H1 (cell line): ENCODE results near the gene PCSK4. TPM values are rescaled to one million over a fixed set of nuclear protein-coding genes. Genes with fewer than 3 reads are reported as not detected.

ENCODE experiments used
- CTCF ChIA-PET: fragments of 300-600 bp; sonication (Branson Sonifier 250); formaldehyde crosslinking; loops from one replicate; lab custom pipeline; 2021; ENCODE audit not compliant: partially characterized antibody; lab: Charles Lee
- POLR2A ChIA-PET: fragments of 300-600 bp; sonication (Branson Sonifier 250); formaldehyde crosslinking; loops from one replicate; lab custom pipeline; 2021; ENCODE audit warnings: inconsistent platforms; ENCODE audit not compliant: partially characterized antibody; lab: Charles Lee
- DNase-seq, 2 experiments: peaks; one replicate each; pipeline versions ENCODE4 v3.0.0 to v3.0.0-alpha.2; 2010 to 2022; ENCODE audit warnings: low spot score in 2 of 2, low read depth in 1 of 2, mixed read lengths in 1 of 2
- FAIRE-seq: peaks from 2 replicates; lab custom pipeline; 2011; peaks lifted over from hg19 to GRCh38; lab: Jason Lieb, UNC
- H2AFZ ChIP-seq: 2 replicates; pipeline ENCODE4 v1.8.1; 2012; ENCODE audit warnings: low read length, inconsistent platforms
- H2AK5ac ChIP-seq: 2 replicates; pipeline ENCODE4 v1.6.1; 2013; ENCODE audit warnings: low read depth, low read length
- H2BK120ac ChIP-seq: replicated peaks from 2 replicates; pipeline ENCODE3; 2013; ENCODE audit warnings: low read depth, low read length, inconsistent platforms
- H2BK12ac ChIP-seq: 2 replicates; pipeline ENCODE4 v1.6.1; 2013; ENCODE audit warnings: low read depth, low read length
- H2BK15ac ChIP-seq: 2 replicates; pipeline ENCODE4 v1.6.1; 2013; ENCODE audit warnings: low read length
- H2BK20ac ChIP-seq: 2 replicates; pipeline ENCODE4 v1.6.1; 2013; ENCODE audit warnings: low read length
- H2BK5ac ChIP-seq: 2 replicates; pipeline ENCODE4 v1.6.1; 2013; ENCODE audit warnings: low read depth, low read length
- H3K14ac ChIP-seq: 2 replicates; pipeline ENCODE4 v1.6.1; 2013; ENCODE audit warnings: inconsistent platforms; ENCODE audit not compliant: insufficient read length
- H3K18ac ChIP-seq: 2 replicates; pipeline ENCODE4 v1.6.1; 2013; ENCODE audit warnings: low read length; ENCODE audit errors: extremely low read depth
- H3K23ac ChIP-seq: 2 replicates; pipeline ENCODE4 v1.6.1; 2013; ENCODE audit warnings: inconsistent platforms; ENCODE audit not compliant: insufficient read length
- H3K23me2 ChIP-seq: 2 replicates; pipeline ENCODE4 v1.6.1; 2013; ENCODE audit warnings: low read depth, low read length
- H3K27ac ChIP-seq: 2 replicates; pipeline ENCODE4 v1.6.1; 2011; ENCODE audit warnings: low read depth, low read length, inconsistent platforms
- H3K27me3 ChIP-seq, 4 experiments: replicated peaks in 1 of 4; 1 replicate in 1 of 4; 2 replicates in 3 of 4; pipeline versions ENCODE4 v1.6.1 to v1.8.1; 2011 to 2013; ENCODE audit warnings: low read length in 3 of 4, mild to moderate bottlenecking in 3 of 4, inconsistent platforms in 2 of 4, mixed read lengths in 2 of 4, moderate library complexity in 1 of 4; ENCODE audit not compliant: control insufficient read depth in 3 of 4, insufficient read depth in 3 of 4; ENCODE audit errors: extremely low read depth in 1 of 4
- H3K36me3 ChIP-seq, 4 experiments: 2 replicates each; pipeline versions ENCODE4 v1.6.1 to v1.8.1; 2011 to 2013; ENCODE audit warnings: mild to moderate bottlenecking in 4 of 4, low read length in 3 of 4, moderate library complexity in 2 of 4, control low read depth in 1 of 4, inconsistent platforms in 1 of 4; ENCODE audit not compliant: insufficient read depth in 4 of 4, control insufficient read depth in 2 of 4
- H3K4ac ChIP-seq: replicated peaks from 2 replicates; pipeline ENCODE3; 2013; ENCODE audit warnings: low read length, low read depth, mixed read lengths, inconsistent platforms; ENCODE audit not compliant: insufficient read length
- H3K4me1 ChIP-seq, 4 experiments: replicated peaks in 1 of 4; 1 replicate in 1 of 4; 2 replicates in 3 of 4; pipeline versions ENCODE4 v1.6.1 to v1.8.1; 2011 to 2013; ENCODE audit warnings: low read length in 3 of 4, inconsistent platforms in 2 of 4, mixed read lengths in 1 of 4; ENCODE audit not compliant: insufficient read depth in 4 of 4, control insufficient read depth in 3 of 4
- H3K4me2 ChIP-seq, 2 experiments: 2 replicates each; pipeline versions ENCODE4 v1.6.1 to v1.8.1; 2011 to 2013; ENCODE audit warnings: low read depth in 2 of 2, low read length in 2 of 2, control low read depth in 1 of 2, inconsistent platforms in 1 of 2, mild to moderate bottlenecking in 1 of 2; ENCODE audit not compliant: insufficient read depth in 1 of 2
- H3K4me3 ChIP-seq, 4 experiments: fragments of 200-600, 300-600 bp in 1 of 4; sonication (generic), shearing (Covaris generic), sonication (Bioruptor Twin) in 1 of 4; 2 replicates each; pipeline versions ENCODE4 v1.5.1 to v1.8.1; 2011 to 2016; ENCODE audit warnings: low read length in 4 of 4, low read depth in 3 of 4, control low read depth in 2 of 4, inconsistent platforms in 2 of 4, mild to moderate bottlenecking in 2 of 4, mixed read lengths in 1 of 4, moderate library complexity in 1 of 4; ENCODE audit not compliant: insufficient read depth in 2 of 4; ENCODE audit errors: extremely low read depth in 1 of 4
- H3K56ac ChIP-seq: replicated peaks from 2 replicates; pipeline ENCODE3; 2013; ENCODE audit warnings: low read depth, mild to moderate bottlenecking, mixed read lengths, low read length, inconsistent platforms; ENCODE audit not compliant: insufficient read length
- H3K79me1 ChIP-seq: 2 replicates; pipeline ENCODE4 v1.6.1; 2013; ENCODE audit warnings: low read depth, low read length, control low read depth
- H3K79me2 ChIP-seq, 2 experiments: 2 replicates each; pipeline versions ENCODE4 v1.6.1 to v1.8.1; 2012 to 2013; ENCODE audit warnings: low read length in 2 of 2, mild to moderate bottlenecking in 2 of 2, inconsistent platforms in 1 of 2; ENCODE audit not compliant: insufficient read depth in 2 of 2, control insufficient read depth in 1 of 2
- H3K9ac ChIP-seq, 4 experiments: replicated peaks in 1 of 4; 1 replicate in 1 of 4; 2 replicates in 3 of 4; pipeline versions ENCODE4 v1.6.1 to v1.8.1; 2011 to 2013; ENCODE audit warnings: low read depth in 3 of 4, low read length in 3 of 4, control low read depth in 2 of 4, mild to moderate bottlenecking in 2 of 4, moderate library complexity in 2 of 4, inconsistent platforms in 1 of 4; ENCODE audit errors: extremely low read depth in 1 of 4
- H3K9me3 ChIP-seq, 2 experiments: 2 replicates each; pipeline versions ENCODE4 v1.6.1 to v1.8.1; 2012 to 2013; ENCODE audit warnings: mild to moderate bottlenecking in 2 of 2, moderate library complexity in 2 of 2, control low read depth in 1 of 2, inconsistent platforms in 1 of 2, low read depth in 1 of 2, low read length in 1 of 2, mixed read lengths in 1 of 2; ENCODE audit not compliant: insufficient read depth in 2 of 2
- H4K20me1 ChIP-seq, 2 experiments: replicated peaks in 1 of 2; 2 replicates each; pipeline versions ENCODE3 to v1.8.1; 2011 to 2013; ENCODE audit warnings: inconsistent platforms in 2 of 2, low read length in 2 of 2, mild to moderate bottlenecking in 1 of 2; ENCODE audit not compliant: insufficient read depth in 2 of 2, control insufficient read depth in 1 of 2
- H4K5ac ChIP-seq: 2 replicates; pipeline ENCODE4 v1.6.1; 2013; ENCODE audit warnings: low read length, low read depth, mixed read lengths, inconsistent platforms; ENCODE audit not compliant: insufficient read length
- H4K8ac ChIP-seq: 2 replicates; pipeline ENCODE4 v1.8.0; 2013; ENCODE audit warnings: mild to moderate bottlenecking, moderate library complexity, low read length, inconsistent platforms; ENCODE audit not compliant: insufficient read depth; ENCODE audit errors: extremely low read depth
- H4K91ac ChIP-seq: replicated peaks from 2 replicates; pipeline ENCODE3; 2013; ENCODE audit warnings: low read length, mixed read lengths, inconsistent platforms; ENCODE audit not compliant: insufficient read length
- KDM1A ChIP-seq: fragments of 200-600, 300-600 bp; sonication (generic); IDR thresholded peaks from 2 replicates; pipeline ENCODE4 v1.7.1; 2016; ENCODE audit warnings: mild to moderate bottlenecking, low read length, borderline replicate concordance
- WGBS, 2 experiments: shearing (Covaris generic) in 1 of 2; methylation state at CpG; one replicate each; pipeline versions ENCODE4 v1.1.6 to v1.1.7; 2013 to 2015; ENCODE audit warnings: low lambda C conversion rate in 2 of 2, mixed read lengths in 2 of 2, inconsistent platforms in 1 of 2, low coverage in 1 of 2, missing lambda C conversion rate in 1 of 2; ENCODE audit not compliant: insufficient replicate concordance in 2 of 2, insufficient coverage in 1 of 2, insufficient read length in 1 of 2; ENCODE audit errors: extremely low coverage in 1 of 2, missing lambda C conversion rate in 1 of 2; 5-methylcytosine and 5-hydroxymethylcytosine counted together
- polyA plus RNA-seq, 7 experiments: library from polyadenylated mRNA; depleted of rRNA in 3 of 7; stranded (reverse) in 5 of 7; unstranded in 2 of 7; fragments of >200 nt in 5 of 7; fragments of 200-250 nt in 2 of 7; gene quantifications; 1 replicate in 5 of 7; 2 replicates in 1 of 7; 4 replicates in 1 of 7; pipeline versions ENCODE4 v1.2.1 to v1.2.3, GENCODE V29; 2011 to 2013; ENCODE audit warnings: missing spikeins in 2 of 7, mixed read lengths in 2 of 7
- total RNA-seq: library from RNA; stranded (reverse); fragmentation: NEBNext Ultra II Directional; extraction: Animal tissue kit (Norgen Biotek cat#: 25700); gene quantifications from 2 replicates; pipeline ENCODE4 v1.2.1, GENCODE V29; 2021
- TF ChIP-seq, protein P1 (sequence below), 3 experiments: IDR thresholded peaks; 1 replicate in 2 of 3; 2 replicates in 1 of 3; pipeline versions ENCODE4 v1.5.1 to v1.6.1; 2011; ENCODE audit warnings: low read length in 3 of 3, mild to moderate bottlenecking in 3 of 3, inconsistent platforms in 2 of 3, low read depth in 1 of 3, moderate library complexity in 1 of 3; ENCODE audit not compliant: insufficient read depth in 1 of 3; ENCODE audit errors: control extremely low read depth in 1 of 3

Gene PCSK4
- total and polyA plus RNA-seq, 2 of the 8 experiments (the other 6 are each of a cell fraction or from before 2014, with no cell fraction given), result 9.8 to 10.7 TPM

DNA sequence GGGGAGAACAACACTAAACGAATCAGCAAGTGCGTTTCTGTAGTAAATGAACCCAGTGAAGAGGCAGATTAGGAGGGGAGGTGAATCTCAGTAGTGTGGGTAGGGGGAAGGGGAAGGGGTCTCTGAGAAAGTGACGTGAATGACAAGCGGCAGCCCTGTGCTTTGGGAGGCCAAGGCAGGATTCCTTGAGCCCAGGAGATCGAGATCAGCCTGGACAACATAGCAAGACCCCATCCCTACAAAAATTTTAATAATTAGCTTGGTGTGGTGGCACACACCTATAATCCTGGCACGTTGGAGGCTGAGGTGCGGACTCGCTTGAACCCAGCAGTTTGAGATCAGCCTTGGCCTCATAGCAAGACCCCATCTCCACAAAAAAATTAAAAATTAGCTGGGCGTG lies 41.9 kb upstream of the PCSK4 start:
- Histone ChIP-seq H4K8ac (no peak overlapping the region), H3K14ac (no peak overlapping the region), H2BK120ac (no peak overlapping the region), H2BK15ac (no peak overlapping the region), H3K18ac (no peak overlapping the region), H3K4ac (no peak overlapping the region), H2BK12ac (no peak overlapping the region), H4K20me1 (peaks cover 0 to 3% of the 10 kb centered on the region in 2 experiments), H4K91ac (no peak overlapping the region), H3K9ac (no peak overlapping the region), H2BK5ac (no peak overlapping the region), H3K4me2 (no peak overlapping the region), H3K36me3 (no peaks in the 10 kb centered on the region), H3K4me1 (no peaks in the 10 kb centered on the region), H3K56ac (no peak overlapping the region), H3K23ac (no peak overlapping the region), H3K27ac (no peak overlapping the region), H3K23me2 (no peaks in the 10 kb centered on the region), H2AFZ (no peak overlapping the region), H2BK20ac (no peak overlapping the region), H3K4me3 (no peak overlapping the region), H2AK5ac (no peak overlapping the region), H3K27me3 (no peaks in the 10 kb centered on the region; a peak in 1 of 7 replicates), H3K79me1 (no peaks in the 10 kb centered on the region), H3K79me2 (no peaks in the 10 kb centered on the region), H3K9me3 (no peaks in the 10 kb centered on the region), H4K5ac (no peak overlapping the region)
- CTCF ChIA-PET, result interaction anchor here (2.8 kb wide), 1 partner anchor 14 kb away, joined by 8 read pairs; no protein-coding TSS in a partner anchor
- FAIRE-seq (no peak), DNase-seq (no peak)
- POLR2A ChIA-PET, result interaction anchor here (1.1 kb wide), 1 partner anchor 12 kb away, joined by 3 read pairs; no protein-coding TSS in a partner anchor
- TF ChIP-seq KDM1A, result 0 out of 2 replicates have a peak, but pooled peaks have one; percentile 31
- TF ChIP-seq, protein P1, sequence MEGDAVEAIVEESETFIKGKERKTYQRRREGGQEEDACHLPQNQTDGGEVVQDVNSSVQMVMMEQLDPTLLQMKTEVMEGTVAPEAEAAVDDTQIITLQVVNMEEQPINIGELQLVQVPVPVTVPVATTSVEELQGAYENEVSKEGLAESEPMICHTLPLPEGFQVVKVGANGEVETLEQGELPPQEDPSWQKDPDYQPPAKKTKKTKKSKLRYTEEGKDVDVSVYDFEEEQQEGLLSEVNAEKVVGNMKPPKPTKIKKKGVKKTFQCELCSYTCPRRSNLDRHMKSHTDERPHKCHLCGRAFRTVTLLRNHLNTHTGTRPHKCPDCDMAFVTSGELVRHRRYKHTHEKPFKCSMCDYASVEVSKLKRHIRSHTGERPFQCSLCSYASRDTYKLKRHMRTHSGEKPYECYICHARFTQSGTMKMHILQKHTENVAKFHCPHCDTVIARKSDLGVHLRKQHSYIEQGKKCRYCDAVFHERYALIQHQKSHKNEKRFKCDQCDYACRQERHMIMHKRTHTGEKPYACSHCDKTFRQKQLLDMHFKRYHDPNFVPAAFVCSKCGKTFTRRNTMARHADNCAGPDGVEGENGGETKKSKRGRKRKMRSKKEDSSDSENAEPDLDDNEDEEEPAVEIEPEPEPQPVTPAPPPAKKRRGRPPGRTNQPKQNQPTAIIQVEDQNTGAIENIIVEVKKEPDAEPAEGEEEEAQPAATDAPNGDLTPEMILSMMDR (IDR thresholded peaks at IDR 0.05; ENCODE audit: control extremely low read depth in 1 of 3, insufficient read depth in 1 of 3, low read depth in 1 of 3, low read length in 3 of 3), result no peak
- 89% methylated on average over 9 of the region's 9 CpGs; no CpG with 5 or more reads in 1 of the 2 experiments for WGBS, 2 experiments
